NT2/D1 (cell line): ENCODE results near the gene CELF2.

ENCODE experiments used
- YY1 ChIP-seq: IDR thresholded peaks from 2 replicates; pipeline ENCODE4 v1.6.1; 2011; ENCODE audit not compliant: insufficient read length, insufficient read depth
- ZNF274 ChIP-seq: IDR thresholded peaks from 2 replicates; pipeline ENCODE4 v1.6.1; 2011; ENCODE audit warnings: mild to moderate bottlenecking, low read depth, low read length

- TF ChIP-seq YY1 = no peak
- TF ChIP-seq ZNF274 = no peak
Measured at GRCh38 chr10:11249152-11249807, 231.6 kb downstream of the CELF2 start.
